ENCODE measurements around the gene PPM1L.
A peak's percentile ranks its signal among the peaks of the same experiment; 100 is the strongest.
"Not testable (repeated sequence)": the region's sequence is repeated elsewhere in the genome, so short reads cannot be mapped to it uniquely, and the experiment has no call there.

Gene PPM1L

DNA sequence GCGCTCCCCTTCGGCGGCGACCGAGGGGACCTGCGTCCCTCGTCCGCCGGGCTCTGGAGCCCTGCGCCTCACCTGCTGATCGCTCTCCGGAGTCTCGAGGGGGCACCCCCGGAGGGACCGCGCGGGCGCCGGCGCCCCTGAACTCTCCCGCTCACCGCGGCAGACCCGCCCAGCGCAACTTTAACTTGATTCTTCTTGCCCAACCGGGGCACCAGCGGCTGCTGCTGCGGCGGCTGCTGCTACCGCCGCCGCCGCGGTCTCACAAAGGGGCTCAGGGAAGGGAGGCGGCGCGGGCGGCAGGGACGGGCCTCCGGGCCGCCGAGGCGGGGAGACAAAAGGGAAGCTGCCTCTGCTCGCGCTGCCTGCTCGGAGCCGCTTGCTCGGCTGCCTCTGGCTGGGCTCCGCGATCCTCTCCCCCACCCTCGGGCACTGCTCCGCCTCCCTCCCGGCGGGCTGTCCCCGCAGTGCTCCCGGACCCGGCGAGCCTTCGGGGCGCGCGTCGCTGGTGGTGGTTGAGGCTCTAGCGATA is at the start of gene PPM1L:
PPM1L (plus strand) TSS at position 456 of the 529 bp plus-strand sequence.
- peak; percentile 24 to 27 for ATAC-seq

DNA sequence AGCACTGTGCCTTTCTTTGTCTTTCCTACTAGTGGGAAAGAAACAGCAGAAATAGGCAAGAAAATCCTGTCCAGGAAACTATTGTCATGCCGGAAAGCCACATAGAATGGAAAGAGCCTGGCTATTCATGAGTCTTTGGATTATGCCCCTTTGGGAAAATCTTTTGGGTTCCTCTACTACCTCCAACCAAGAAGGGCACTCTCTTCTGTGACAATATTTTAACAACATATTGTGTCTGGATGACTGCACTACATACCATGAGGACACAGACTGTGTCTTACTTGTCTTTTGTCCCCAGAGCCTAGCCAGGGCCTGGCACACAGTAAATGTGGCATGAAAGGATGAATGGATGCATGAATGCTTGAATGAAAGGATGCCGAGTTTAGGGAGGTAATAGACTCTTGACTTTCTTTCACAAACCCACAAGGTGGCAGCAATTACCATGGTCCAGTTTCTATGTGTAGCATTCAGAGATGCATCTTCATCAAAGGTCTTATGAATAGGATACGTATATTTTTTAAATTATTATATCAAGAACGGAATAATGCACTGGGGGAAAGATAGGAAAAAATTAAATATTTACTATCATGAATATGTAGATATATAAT is 48.7 kb upstream of the PPM1L start:
- ATAC-seq: peak in 1 of 2 donors; percentile 30

DNA sequence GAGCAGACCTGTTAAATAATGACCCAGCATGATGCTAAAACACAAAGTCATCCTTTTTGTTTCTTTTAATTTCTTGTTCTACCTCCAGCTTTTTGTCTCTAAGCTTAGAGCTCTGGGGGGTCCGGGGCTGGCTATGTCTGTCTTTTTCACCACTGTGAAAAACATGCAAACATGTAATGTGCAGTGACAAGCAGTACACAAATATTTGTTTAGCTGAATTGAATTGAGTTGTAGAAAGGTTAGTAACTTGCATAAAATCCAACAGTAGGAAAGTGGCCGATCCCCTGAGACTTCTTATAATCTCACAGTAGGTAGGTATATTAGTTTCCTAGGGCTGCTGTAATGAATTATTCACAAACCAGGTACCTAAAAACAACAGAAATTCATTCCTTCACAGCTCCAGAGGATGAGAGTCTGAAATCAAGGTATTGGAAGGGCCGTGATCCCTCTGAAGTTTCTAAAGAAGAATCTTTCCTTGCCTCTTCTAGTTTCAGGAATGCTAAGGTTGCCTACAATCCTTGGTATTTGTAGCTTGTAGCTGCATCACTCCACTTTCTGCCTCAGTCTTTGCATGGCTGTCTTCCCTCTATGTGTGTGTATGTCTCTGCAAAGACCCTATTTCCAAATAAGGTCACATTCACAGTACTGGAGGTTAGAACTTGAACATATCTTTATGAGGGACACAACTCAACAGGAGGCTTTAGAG is 46.4 kb upstream of the PPM1L start:
- ATAC-seq: no peak

DNA sequence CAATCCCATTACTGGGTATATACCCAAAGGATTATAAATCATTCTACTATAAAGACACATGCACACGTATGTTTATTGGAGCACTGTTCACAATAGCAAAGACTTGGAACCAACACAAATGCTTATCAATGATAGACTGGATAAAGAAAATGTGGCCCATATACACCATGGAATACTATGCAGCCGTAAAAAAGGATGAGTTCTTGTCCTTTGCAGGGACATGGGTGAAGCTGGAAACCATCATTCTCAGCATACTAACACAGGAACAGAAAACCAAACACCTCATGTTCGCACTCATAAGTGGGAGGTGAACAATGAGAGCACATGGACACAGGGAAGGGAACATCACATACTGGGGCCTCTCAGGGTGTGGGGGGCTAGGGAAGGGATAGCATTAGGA is 42.9 kb upstream of the PPM1L start:
- not testable (repeated sequence) for ATAC-seq

DNA sequence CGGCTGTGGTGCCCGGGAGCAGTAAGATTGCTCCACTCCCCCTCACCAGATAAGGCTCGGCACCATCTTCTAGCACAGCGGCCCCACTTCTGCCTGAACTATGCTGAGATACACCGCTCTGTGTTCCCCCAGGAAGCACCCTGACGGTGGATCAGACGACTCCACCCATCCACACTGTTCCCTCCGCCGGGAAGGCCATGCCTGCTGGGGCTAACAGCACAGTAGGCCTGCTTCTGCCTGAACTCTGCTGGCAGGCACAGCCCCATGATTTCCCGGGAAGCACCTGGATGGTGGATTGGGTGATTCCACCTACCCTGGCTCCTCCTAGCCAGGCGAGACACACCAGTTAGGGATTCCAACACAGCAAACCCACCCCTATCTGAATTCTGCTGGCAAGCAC is 36.3 kb upstream of the PPM1L start:
- ATAC-seq: no peak

DNA sequence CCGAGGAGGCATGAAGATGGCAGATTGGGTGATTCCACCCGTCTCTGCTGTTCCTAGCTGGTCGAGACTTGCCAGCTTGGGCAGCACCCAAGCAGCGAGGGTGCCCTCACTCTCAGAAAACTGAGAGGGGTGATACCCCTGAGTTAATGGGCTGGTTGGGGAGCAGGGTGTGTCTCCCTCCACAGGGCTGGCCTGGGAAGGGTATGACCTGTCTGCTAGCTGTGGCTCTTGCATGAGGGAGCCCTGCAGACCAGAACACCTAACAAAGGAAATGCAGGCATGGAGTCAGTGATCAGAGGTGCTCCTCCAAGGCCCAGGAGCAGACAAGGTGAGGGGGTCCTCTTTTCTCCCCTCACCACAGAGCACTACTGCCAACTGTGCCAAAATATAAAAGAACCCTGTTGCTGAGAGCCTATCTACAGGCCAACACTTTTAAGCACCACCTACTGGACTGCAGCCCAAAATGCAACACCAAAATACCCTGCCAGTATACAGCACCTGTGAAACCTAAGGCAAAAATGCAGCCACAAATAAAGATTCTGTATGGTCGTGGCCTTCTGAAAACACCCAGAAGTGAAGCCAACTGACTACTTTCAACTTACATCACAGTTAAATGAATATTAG is 35.8 kb upstream of the PPM1L start:
- no peak for ATAC-seq

DNA sequence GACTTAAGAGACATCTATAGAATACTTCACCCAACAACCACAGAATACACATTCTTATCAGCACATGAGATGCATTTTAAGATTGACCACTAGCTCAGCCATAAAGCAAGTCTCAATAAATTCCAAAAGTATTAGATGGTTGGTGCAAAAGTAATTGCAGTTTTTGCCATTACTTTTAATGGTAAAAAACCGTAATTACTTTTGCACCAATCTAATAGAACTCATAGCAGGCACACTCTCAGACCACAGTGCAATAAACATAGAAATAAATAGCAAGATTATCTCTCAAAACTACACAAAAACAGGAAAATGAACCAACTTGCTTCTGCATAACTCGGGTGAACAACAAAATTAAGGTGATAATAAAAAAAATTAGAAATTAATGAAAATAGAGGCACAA is 33.7 kb upstream of the PPM1L start:
- ATAC-seq: no peak

DNA sequence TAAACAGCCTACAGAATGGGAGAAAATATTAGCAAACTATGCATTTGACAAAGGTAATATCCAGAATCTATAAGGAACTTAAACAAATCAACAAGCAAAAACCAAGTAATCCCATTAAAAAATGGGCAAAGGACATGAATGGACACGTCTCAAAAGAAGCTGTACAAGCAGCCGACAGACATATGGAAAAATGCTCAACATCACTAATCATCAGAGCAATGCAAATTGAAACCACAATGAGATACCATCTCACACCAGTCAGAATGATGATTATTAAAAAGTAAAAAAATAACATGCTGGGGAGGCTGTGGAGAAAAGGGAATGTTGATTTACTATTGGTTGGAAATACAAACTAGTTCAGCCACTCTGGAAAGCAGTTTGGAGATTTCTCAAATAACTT is 30.7 kb upstream of the PPM1L start:
- no peak for ATAC-seq

DNA sequence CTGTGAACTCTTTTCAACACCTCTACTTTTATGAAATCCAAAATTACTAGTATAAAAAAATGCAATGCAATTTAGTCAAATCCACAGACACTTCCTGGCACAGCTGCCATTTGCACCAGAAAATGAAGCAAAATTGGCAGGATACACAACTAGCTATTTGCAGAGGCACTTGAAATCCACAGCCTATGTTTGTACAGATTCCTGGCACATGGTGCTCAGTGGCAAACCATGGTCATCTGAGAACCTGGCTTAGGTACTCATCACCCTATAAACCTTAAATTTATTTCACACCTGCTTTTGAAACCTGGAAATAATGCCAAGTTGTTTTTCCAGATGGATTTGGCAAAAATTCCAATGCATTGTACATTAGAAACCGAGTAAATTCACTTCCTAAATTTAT is 20.2 kb upstream of the PPM1L start:
- ATAC-seq: no peak

DNA sequence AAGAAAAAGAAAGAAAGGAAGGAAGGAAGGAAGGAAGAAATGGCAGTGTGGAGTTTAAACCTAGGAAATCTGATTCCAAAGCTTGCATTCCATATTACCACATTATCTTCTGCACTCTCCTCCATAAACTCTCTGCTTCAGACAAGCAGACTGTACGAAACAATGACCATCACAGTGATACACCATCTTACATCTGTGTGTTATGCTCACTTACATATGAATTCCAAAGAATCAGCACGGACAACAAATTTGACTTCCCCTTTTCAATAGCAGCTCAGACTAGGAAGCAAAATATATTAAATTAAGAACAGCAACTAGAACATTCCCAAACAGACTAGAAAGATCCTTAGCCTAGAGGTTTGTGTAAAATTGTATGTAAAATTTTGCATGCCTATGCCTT is 18.0 kb upstream of the PPM1L start:
- ATAC-seq: no peak

DNA sequence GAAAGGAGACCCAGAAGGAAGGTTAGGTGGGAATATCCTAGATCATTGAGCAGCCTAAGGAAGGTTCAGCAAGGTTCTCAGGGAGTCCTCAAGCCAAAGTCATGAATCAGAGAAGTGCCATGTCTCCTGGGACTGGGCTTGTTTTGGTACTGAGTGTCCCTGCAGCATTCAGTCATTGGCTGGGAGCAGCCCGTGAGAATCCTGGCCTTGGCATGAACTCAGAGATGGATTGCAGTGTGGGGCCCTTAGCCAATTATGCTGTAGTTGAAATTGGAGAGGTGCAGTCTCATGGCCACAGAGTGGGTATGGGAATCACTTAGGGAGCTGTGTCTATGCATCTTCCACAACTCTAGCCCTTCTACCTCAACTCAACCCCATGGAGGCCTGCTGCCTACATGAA is 17.0 kb upstream of the PPM1L start:
- ATAC-seq: no peak

DNA sequence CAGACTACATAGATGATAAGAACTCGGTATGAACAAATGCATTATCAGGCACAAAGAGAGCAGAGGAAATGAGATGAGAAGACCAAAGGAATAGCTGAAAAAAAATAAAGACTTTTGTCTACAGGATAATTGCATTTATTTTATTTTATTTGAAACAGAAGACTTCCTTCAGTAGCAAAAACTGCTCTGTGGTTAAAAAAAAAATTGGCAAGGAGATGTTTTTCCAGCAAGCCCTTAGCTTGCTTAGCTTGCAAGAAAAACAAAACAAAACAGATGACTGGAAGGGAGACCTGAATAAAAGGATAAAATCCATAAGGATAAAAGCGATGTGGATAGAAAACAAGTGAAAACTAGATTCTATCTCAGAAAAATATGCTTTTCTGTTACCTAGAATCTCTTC is 9.1 kb upstream of the PPM1L start:
- no peak for ATAC-seq

DNA sequence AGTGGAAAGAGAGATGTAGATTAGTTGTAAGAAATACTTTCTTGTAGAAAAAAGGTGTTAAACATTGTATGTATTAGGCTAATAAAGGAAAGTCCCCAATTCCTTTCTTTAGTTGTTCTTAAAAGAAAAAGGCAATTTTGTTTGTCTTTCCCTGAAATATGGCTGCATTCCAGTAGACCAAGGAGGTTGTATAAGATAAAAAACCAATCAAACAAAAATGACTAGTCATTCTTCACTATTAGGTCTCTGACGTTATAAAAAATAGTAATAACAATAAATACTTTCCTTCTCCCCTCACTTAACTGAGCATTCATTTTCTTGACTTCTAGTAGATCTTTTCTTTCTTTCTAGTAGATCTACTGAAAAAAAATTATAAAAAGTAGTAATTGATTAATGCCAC is 8.6 kb upstream of the PPM1L start:
- ATAC-seq: no peak

DNA sequence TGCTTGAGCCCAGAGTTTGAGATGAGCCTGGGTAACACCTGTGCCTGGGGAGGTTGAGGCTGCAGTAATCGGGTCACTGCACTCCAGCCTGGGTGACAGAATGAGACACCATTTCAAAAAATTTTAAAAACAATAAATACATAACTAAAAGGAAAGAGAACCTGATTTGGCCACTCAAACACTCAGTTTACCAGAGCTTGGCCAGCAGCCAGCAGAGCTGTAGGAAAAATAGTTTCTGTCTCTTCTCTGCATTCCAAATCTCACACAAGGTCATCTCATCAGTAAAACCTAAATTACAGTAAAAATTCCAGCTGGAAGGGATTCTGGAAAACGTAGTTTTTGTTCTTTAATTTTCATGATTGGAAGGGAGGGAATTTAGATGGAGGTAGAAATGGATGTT is 7.8 kb upstream of the PPM1L start:
- no peak for ATAC-seq

DNA sequence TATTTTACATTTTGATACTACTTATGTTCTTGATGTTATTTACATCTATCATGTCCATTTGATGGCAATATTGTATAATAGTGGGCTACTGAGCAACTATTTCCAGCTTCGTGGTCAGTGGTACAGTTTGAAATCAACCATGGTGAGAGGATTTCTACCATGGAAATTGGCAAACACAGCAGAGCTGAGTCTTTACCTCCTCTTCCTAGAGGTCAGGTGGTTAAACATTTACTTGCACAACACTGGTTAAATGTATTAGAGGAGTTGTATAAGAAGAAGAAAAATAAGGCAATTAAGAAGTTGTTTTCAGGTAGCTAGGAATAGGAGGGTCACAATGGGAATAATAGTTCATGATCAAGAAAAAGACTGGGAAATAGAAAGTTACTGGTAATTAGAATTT is 7.2 kb upstream of the PPM1L start:
- no peak for ATAC-seq

DNA sequence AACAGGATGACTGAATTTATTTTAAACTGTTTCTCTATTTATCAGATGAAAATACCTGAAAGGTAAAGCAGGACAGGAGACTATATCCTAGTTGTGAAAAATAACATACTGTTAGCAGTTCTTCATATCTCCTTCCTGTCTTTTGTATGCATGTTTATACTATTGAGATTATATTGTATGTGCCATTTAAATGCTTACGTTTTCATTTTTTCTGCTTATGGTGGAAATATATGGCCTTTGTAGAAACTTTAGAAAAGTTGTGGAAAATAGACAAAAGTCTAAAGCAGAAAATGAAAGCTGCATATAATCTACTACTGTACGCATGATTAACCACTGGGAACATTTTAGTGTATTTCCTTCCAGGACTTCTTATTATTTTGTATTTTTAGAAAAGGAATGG is 2.1 kb upstream of the PPM1L start:
- no peak for ATAC-seq

DNA sequence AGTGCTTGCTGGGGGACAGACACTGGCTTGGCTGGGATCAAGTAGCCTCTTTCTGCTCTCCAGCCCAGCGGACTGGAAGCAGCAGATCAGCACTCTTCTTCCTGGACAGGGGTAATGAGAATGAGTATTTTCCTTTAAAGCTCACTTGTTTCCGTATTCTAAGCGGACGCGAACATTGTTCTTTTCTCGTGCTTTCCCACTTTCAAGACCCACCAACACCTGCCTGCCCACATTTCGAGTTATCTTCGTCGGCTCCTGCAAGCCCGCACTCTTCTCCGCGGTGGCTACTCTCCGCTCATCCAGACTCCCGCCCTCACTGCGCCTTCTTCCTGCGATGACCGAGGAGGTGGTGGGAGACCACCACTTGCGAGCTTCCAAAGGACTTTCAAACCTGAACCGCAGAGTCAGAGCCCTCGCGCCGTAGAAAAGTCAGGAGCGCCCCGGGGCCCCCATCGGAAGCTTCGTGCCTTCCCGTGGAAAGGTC is 1.6 kb upstream of the PPM1L start:
- no peak for ATAC-seq

DNA sequence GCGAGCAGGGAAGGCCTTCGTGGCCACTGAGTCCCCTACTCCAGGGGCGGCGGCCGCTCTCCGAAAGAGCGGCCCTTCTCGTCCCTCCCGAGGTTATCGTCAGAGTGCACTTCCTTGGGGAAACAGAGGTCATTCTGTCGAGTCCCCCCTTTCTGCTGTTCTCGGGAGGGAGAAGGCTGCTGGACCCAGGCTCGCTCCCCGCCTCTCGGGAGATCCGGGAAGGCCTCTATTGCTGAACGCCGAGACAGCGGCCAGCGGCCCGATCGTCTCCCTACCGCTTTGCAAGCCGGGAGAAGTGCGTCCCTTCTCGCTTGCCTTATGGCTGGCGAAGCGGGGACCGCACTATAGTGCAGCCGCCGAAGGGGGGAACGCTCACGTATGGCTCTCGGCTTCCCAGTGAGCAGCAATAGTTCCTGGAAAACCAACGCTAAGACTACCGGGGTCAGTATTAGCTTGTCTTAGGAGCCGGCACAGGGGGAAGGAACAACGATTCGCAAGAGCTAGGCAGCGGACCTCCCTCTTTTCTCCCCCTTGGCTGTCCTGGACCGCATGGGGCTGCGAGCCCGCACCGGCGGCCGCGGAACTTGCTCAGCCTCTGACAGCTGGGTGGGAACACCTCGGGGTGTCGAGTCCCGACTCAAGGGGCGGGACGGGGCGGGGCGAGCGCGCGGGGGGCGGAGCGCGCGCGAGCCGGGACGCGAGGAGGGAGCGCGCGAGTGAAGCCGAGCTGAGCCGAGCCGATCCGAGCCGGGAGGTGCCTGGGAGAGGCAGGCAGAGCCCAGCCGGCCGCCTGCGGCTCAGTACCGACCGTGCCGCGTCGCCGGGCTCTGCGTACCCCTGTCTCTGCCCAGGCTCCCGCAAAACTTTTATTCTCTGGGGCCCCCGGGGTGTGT is 930 bp upstream of the PPM1L start:
- ATAC-seq: peak; percentile 88 to 90

DNA sequence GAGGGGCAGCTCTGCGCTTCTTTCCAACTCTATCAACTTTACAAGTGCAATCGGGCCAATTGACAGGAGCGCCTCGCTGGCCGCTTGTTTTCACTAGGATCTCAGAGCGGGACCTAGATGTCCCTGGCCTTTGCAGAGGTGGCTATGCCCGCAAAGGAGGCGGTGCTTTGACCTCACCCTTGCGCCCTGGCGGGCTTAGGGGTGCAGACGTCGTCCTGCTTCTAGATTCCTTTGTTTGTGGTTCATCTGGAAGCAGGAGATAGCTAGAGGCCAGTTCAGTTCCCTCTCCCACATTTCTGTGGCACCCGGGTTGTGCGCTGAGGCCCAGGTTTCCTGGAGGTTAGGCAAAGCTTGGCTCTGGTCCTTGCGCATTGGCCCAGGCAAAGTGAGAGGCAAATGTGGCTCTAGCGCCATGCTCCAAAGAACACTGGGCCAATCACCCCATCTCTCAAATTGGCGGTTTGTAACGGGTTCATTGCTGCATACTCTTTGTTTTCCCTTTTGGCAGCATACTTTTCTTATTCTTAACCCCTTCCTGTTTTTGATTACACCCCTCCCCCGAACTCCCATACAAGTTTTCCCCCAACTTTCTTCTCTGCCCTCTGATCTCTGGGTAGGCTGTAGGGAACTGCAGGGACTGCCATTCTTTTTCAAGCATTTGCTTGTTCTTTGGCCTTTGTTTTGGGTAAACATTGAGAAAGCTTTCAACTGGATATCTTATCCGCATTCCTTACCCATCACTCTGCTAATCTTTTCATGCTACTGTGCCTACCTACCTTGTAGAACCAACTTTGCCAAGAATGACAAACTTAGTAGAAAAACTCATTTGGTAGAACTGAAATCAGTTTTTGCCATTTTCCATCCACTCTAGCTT is 1.4 kb downstream of the PPM1L start:
- no peak for ATAC-seq

DNA sequence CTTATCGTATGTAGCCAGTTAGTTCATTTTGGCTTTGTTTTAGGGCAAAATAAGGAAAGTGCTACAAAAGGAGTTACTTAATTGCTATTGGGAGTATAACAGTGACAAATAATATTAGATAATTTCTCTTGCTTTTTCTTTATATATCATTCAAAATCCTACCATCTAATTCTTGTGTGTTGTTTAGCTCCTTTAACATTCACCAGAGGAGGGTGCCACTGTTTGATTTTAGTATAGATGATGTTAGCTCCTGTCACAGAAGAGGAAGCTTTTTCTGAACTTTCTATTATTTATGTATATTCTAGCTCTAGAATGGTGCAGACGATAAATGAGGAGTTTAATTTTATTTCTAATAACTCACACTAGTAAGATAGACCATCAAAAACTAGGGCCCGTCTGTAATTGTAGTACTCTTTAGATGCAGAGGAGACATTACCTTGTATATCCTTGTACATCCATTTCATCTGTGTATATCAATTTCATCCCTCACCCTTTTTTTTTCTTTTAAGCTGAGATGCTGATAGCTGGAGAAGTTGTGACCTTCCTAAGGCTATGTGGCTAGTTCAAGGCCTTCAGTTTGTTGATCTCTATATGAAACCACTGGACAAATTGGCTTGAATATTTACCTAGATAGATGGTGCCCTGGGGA is 3.0 kb downstream of the PPM1L start:
- no peak for ATAC-seq

DNA sequence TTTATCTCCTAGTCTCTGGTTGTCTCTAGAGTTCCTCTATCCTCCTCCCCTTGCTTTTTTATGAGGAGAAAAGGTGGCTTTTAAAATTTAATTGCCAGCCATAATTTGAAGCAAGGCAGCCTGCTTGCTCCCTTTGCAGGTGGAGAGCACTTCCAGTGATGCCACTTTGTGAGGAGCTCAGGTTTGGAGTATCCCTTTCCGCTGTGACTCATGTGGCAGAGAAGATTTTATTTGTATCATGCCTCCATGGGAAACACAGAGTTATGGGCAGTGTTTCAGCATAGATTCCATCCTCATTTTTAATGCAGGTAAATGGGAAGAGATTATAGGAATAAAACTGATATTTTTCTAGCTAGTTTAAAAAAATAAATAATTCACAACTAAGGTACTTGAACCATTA is 7.0 kb downstream of the PPM1L start:
- no peak for ATAC-seq

All from activated CD4-positive, CD25-positive, alpha-beta regulatory T cell treated with anti-CD3 and anti-CD28 coated beads, Interleukin-2, amount 50 U/mL, for 24 hours (primary cell).